NCI-H1417 (cell line): Measurements from ENCODE around the gene AMBN.

Experiments
- DNase-seq, 3 experiments: peaks; one replicate each; lab custom pipeline; 2025; lab: John Stamatoyannopoulos, UW

The AMBN gene

DNA sequence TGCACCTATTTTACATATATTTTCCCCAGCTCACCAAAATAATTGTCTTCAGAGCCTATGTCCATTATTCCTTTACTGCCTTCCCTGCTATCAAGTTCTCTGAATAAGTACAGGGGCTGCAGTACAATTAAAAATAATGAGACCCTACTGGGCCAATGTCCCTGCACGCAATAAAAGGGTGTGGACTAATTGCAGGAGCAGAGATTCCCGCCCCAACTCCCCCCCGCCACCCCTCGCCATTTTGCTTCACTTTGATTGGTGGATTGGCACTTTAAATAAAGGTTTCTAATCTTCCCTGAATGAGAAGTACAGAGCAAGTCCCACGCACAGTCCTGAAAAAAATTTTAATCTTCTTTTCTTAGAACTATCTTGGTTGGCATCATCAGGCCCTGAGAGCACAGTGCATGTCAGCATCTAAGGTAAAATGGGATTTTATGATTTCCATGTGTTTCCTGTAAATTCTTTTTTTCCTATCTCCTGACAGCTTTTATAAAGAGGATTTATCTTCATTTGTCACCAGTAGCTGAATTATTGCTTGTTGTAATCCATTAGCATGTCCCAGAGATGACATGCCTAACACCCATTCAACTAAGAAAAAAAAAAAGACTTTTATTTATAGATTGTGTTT, at the start of gene AMBN:
AMBN (plus strand) TSS at position 302 of the 628 bp plus-strand sequence; CDS start at position 405, 103 bp downstream.
- DNase-seq, result peak in 2 of 3 experiments; percentile 39 to 78

- peak; percentile 7 to 38 (median 8) for DNase-seq
These were observed 47.7 kb upstream of the AMBN start for GRCh38 chr4:70544279-70544868.

- DNase-seq, result no peak
These were observed 35.2 kb upstream of the AMBN start for GRCh38 chr4:70556856-70557255.

DNA sequence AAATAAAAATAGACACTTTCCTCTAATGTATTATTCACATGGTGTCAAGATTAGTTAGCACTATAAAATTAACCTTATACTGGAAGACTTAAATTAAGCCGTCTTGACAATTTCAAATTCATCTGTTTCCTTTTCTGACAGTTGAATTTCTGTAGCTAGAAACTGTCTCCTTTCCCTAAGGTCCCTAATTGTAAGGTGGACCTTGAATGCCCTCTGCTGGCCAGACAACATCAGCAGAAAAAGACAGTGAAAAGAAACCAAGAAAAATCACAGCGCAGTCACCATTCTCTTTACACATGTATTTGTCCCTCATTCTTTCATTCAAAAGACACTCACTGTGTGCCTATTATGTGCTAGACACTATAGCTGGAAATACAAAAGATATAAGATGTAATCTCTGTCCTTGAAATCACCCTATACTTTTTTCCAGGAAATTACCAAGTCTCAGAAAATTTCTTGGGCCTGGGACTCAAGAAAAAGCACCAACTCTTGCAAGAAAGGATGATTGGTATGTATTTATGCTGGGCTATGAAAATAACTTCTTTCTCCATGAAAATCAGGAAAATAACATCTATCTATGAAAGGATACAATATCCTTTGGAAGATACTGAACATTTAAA, 32.7 kb upstream of the AMBN start:
- peak; percentile 29 to 81 (median 44) for DNase-seq

DNA sequence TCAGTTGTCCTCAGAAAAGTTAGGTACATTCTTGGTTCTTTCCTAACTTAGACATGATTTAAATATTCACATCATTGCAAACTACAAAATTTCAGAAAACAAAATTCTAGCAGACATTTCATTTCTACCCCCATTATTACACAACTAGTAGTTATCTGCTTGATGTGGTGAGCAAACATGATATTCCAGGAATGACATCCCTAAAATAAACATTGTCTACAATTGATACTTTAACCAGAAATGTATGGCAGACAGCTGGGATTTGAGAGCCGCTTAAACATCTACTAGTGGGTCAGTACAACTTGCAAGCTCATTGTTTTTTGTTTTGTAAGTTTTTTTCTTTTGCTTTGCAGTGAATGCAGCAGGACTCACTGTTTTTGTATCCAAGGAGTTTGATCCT, 32.1 kb upstream of the AMBN start:
- no peak for DNase-seq

GRCh38 chr4:70564033-70564432, 28.0 kb upstream of the AMBN start:
- peak in 2 of 3 experiments; percentile 77 to 95 for DNase-seq

GRCh38 chr4:70570796-70571195, 21.3 kb upstream of the AMBN start:
- DNase-seq, result no peak

- DNase-seq, result no peak
These were observed 20.3 kb upstream of the AMBN start for GRCh38 chr4:70571772-70572171.

- no peak for DNase-seq
These were observed 16.1 kb upstream of the AMBN start for GRCh38 chr4:70575964-70576363.

GRCh38 chr4:70577220-70577927, 14.7 kb upstream of the AMBN start:
- DNase-seq, result peak in 2 of 3 experiments; percentile 9 to 58

DNA sequence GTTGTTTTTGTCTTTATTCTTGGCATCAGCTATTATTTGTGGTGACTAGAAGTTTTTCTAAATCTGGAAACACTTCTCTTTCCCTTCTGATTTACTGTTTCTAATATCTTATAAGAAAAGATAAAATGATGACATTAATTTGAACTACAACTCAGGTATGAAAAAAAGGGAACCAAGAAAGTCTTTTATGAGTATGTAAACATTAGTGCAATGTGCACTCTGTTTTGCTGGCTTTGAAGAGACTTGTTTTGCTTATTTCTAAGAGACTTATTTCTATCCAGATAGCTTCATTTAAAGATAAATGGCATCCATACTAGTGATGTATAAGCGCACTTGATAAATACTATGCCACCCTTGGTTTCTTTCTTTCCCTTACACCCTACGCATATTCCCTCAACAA, 10.1 kb upstream of the AMBN start:
- no peak for DNase-seq

DNA sequence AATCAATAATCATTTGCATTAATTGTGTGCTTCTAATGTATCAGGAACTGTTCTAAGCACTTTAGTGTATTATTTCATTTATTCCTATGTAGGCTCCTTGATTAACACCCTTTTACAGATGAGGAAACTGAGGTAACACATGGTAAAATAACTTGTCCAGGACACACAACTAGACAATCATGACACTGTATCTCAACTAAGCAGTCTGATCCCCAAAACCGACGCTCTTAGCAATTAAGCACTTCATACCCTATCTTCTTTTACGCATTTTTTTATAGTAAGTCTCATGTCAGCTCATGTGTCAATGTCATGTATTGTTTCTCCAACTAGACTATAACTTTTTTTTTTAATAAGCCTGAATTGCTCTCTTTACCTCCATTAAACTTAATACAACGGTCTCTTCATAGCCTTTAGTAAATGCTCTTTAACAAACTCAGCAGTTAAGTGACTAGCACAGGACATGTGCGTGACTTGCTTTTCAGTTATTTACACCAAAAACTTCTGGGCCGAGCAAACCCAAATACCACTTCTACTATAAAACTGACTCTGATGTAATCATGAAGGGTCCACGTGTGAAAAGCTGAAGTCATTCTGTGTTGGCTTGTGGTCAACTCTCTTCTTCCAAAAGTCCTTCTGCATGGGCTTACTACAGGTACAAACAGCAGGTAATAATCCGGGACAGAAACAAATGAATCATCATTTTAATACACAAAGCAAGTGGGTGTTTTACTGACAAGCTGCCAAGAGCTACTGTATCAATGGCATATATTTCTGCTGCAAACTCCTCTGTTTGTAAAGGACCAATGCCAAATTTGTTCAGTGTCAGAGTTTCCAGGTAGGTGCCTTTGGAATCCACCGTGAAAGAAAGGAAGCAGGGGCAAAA, 7.9 kb upstream of the AMBN start:
- peak in 2 of 3 experiments; percentile 20 to 65 for DNase-seq

GRCh38 chr4:70586841-70587240, 5.2 kb upstream of the AMBN start:
- DNase-seq, result peak in 2 of 3 experiments; percentile 11 to 61

DNA sequence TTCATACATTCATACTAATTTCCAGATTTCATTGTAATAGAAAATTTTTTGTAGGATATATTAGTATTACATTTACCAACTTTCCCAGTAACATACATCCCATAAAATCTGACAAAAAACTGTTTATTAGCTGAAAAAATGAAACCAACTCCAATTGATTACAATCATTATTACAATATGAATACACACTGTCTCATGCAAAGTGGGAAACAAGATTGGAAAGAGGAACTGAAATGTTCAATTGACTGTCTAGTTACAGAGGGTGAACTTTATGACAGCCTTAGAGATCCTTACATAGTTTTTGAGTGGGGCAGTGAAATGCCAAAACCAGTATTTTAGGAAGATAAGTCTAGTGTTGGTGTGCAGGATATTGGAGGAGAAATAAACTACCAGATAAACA, 2.3 kb upstream of the AMBN start:
- no peak for DNase-seq

- DNase-seq, result peak in 1 of 3 experiments; percentile 11
These were observed 2.1 kb downstream of the AMBN start for GRCh38 chr4:70594196-70594595.

DNA sequence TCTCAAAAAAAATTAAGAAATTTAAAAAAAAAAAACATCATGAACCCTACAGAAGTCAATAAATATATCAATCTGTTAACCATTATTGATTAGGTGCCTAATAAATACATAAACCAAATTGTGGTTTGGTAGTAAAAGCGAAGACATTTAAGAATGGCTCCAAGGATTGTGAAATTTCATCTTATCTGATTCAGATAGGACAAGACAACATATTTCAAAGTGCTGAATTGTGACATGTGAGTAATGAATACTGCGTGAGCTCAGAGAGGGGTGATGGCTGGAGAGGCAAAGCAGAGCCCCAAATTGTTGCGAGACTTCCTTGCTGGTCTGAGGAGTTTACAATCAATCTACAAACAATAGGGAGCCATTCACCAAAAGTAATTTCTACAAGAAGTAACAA, 8.2 kb downstream of the AMBN start:
- no peak for DNase-seq

GRCh38 chr4:70600977-70601376, 8.9 kb downstream of the AMBN start:
- no peak for DNase-seq

DNA sequence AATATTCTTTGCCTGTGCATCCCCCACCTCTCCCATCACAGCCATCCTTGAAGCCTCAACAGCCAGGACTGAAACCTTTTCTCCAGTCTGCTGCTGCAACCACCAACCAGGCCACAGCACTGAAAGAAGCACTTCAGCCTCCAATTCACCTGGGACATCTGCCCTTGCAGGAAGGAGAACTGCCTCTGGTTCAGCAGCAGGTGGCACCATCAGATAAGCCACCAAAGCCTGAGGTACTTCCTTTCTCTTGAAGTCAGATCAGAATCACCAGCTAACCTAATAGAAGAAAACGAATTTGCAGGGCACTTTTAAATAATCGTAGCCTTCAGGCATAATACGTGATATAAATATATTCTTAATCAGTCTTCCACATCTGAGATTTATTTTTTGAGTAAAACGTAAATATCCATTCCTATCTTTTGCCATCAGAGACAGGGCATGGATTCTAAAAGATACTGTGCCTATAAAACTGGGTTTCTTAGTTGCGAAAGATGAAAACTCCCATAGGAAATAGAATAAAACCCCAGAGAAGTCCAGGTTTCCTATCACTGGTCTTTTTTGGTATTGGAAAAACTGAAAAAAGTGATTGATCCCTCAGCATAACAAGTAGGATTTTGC, 9.5 kb downstream of the AMBN start:
- DNase-seq, result peak; percentile 64 to 92 (median 89)

GRCh38 chr4:70603856-70604255, 11.8 kb downstream of the AMBN start:
- no peak for DNase-seq

GRCh38 chr4:70606459-70606858, 14.4 kb downstream of the AMBN start:
- no peak for DNase-seq

GRCh38 chr4:70607334-70607853, 15.3 kb downstream of the AMBN start:
- no peak for DNase-seq
